Type B pancreatic cell (in vitro differentiated cells): ENCODE measurements around the gene PPP1R7. TPM values are rescaled to one million over a fixed set of nuclear protein-coding genes. Genes with fewer than 3 reads are reported as not detected.

ENCODE experiments used
- DNase-seq: peaks from one replicate; pipeline ENCODE4 v3.0.0; 2021; ENCODE audit warnings: mixed read lengths; ENCODE audit not compliant: unreplicated experiment; ENCODE audit errors: extremely low spot score
- H3K27ac Mint-ChIP-seq: 2 replicates; pipeline ENCODE4 v1.8.0; 2021; ENCODE audit warnings: mild to moderate bottlenecking, mixed read lengths
- H3K27me3 Mint-ChIP-seq: 2 replicates; pipeline ENCODE4 v1.8.0; 2021; ENCODE audit warnings: mixed read lengths
- H3K36me3 Mint-ChIP-seq: 2 replicates; pipeline ENCODE4 v1.8.0; 2021; ENCODE audit warnings: mixed read lengths
- H3K4me1 Mint-ChIP-seq: one replicate; pipeline ENCODE4 v1.8.0; 2021; ENCODE audit warnings: mixed read lengths; ENCODE audit not compliant: unreplicated experiment
- H3K4me3 Mint-ChIP-seq: 2 replicates; pipeline ENCODE4 v1.8.0; 2021; ENCODE audit warnings: mild to moderate bottlenecking, mixed read lengths
- H3K9me3 Mint-ChIP-seq: 2 replicates; pipeline ENCODE4 v1.8.0; 2021; ENCODE audit warnings: mixed read lengths
- CTCF ChIP-seq: fragments of 200-600 bp; sonication (generic); conservative IDR thresholded peaks from 2 replicates; pipeline ENCODE4 v1.5.0; 2021; ENCODE audit warnings: antibody characterized with exemption, mild to moderate bottlenecking
- total RNA-seq: library from RNA; stranded (reverse); gene quantifications from 2 replicates; pipeline ENCODE4 v1.2.1, GENCODE V29; 2021; ENCODE audit warnings: low replicate concordance

Gene PPP1R7
- total RNA-seq, 1 donor from 2014 or later: 50.7 TPM

DNA sequence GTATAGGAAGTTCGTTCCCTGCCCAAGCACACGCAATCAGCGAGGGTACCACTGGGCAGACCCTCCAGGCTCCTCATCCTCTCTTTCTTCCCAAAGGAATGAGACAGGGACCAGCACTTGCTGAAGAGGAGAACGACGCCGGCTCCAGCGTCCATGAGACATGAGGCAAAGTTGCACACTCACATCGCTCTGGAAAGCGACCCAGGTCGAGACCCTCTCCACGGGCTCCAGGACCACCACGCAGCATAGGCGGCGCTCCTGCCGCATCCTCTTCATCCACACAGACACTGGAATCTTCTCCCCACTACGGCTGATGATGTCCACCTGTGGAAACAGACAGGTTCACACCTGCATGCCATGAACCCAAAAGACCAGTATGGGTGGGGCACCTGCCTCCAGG is 11.8 kb upstream of the PPP1R7 start:
- Mint-ChIP-seq H3K27me3 (no peaks in the 10 kb centered on the region), H3K27ac (no peak overlapping the region), H3K9me3 (no peaks in the 10 kb centered on the region), H3K4me1 (peaks cover 5% of the 10 kb centered on the region), H3K4me3 (no peak overlapping the region), H3K36me3 (peaks cover 8% of the 10 kb centered on the region)
- TF ChIP-seq CTCF: no peak
- DNase-seq: no peak

DNA sequence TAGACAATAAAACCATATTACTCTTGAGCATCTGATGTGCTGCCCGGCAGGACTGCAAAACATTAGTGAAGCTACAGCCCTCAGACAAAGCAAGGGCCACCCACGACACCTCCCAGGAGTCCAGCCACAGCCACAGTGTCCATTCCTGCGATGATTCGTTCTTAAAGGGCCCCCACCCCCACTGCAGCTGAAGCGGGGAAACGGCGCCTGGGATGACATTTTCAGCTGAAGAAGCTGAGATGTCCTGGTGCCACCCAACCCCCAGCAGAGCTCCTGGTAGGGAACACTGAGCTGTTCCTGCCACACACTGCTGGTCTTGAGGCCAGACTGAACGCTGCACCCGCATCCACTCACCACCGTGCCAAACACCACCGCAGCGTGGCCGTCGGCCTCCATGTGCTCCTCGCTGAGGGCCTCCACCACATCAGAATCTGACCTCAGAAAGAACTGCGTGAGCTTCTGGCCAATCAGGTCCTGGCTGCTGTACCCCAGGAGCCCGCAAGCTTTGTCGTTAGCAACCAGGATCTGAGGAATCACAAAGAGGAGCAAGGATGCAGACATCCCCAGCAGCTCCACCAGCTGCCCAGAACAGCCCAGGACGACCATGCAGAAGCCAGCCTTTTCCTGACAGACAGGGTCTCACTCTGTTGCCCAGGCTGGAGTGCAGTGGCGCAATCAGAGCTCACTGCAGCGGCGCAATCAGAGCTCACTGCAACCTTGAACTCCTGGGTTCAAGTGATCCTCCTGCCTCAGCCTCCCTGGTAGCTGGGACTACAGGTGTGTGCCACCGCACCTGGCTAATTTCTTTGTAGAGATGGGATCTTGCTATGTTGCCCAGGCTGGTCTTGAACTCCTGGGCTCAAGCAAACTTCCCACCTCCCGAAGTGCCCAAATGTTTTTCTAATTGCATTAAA is 10.5 kb upstream of the PPP1R7 start:
- DNase-seq: no peak
- TF ChIP-seq CTCF: no peak
- peaks cover 8% of the 10 kb centered on the region for H3K36me3 Mint-ChIP-seq
- H3K4me3 Mint-ChIP-seq: no peak overlapping the region
- H3K9me3 Mint-ChIP-seq: no peaks in the 10 kb centered on the region
- H3K27ac Mint-ChIP-seq: no peak overlapping the region
- no peaks in the 10 kb centered on the region for H3K27me3 Mint-ChIP-seq
- H3K4me1 Mint-ChIP-seq: peaks cover 5% of the 10 kb centered on the region

DNA sequence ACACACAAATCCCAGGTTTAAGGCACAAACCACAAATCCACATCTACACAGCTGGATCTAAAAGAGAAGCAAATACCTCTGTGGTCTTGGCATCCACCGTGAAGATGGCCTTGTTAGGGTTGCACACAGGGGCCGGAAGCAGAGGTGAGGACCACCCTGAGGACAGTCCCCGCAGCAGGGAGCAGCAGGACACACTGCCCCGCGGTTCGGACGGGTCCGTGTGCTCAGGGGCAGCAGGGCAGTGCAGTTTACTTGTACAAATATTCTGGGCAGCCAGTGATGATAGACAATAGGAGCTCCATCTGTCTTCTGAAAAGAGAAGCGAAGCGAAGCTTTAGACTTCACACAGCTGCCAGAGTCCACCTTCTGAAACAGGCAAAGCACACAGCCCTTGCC is 9.8 kb upstream of the PPP1R7 start:
- Mint-ChIP-seq H3K27me3 (no peaks in the 10 kb centered on the region), H3K9me3 (no peaks in the 10 kb centered on the region), H3K36me3 (peaks cover 8% of the 10 kb centered on the region), H3K4me3 (no peak overlapping the region), H3K4me1 (peaks cover 5% of the 10 kb centered on the region), H3K27ac (no peak overlapping the region)
- DNase-seq: no peak
- no peak for TF ChIP-seq CTCF

DNA sequence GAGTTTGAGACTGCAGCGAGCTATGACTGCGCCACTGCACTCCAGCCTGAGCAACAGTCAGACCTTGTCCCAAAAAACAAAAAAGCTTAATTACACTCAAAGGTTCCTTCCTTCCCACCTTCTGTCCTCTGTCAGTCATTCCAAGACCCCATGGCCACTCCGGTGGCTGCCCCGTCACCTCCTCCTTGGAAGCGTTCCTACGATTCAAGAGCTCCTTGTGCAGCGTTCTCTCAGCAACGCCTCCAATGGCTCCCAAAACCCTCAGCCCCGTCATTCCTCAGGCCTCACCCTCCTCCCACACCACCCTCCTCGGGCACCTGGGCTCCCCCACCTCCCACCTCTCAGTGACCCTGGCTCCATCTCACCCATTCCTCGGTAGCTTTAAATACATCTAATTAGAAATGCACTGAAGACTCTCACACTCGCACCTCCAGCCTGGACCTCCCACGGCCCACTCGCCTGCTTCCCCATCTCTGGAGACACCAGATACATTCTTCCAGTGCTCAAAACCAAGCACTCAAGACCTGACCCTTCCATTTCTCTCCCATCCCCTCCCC is 9.0 kb upstream of the PPP1R7 start:
- no peak for DNase-seq
- Mint-ChIP-seq H3K27me3 (no peaks in the 10 kb centered on the region), H3K36me3 (peaks cover 8% of the 10 kb centered on the region), H3K9me3 (no peaks in the 10 kb centered on the region), H3K27ac (no peak overlapping the region), H3K4me3 (no peak overlapping the region), H3K4me1 (peaks cover 5% of the 10 kb centered on the region)
- no peak for TF ChIP-seq CTCF

DNA sequence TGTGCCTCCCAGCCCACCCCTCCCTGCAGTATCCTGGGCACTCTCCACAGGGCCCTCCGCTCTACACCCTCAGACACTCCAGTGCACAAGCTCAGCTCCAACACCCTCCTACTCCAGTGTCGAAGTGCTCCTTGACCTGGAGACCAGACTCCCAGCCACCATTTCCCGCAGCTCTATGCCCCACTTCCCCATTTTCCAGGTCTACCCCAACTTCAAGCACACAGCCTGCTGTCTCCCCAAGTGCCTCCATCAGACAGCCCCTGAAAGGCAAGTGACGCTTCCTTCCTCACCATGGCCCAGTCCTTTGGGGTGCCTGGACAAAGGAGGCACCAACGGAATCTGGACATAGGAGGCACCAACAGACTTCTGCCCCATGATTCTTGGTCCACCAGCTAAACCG is 8.2 kb upstream of the PPP1R7 start:
- no peak overlapping the region for H3K27ac Mint-ChIP-seq
- TF ChIP-seq CTCF: no peak
- peaks cover 8% of the 10 kb centered on the region for H3K36me3 Mint-ChIP-seq
- peaks cover 5% of the 10 kb centered on the region for H3K4me1 Mint-ChIP-seq
- no peak overlapping the region for H3K4me3 Mint-ChIP-seq
- no peak for DNase-seq
- H3K9me3 Mint-ChIP-seq: no peaks in the 10 kb centered on the region
- no peaks in the 10 kb centered on the region for H3K27me3 Mint-ChIP-seq
